Mucosa of rectum (tissue), 2 donors: Measurements from ENCODE around the gene RFNG.

ENCODE experiments used
- H3K27ac ChIP-seq, 2 donors: one replicate each; pipeline ENCODE4 v1.7.0; 2013; ENCODE audit warnings: inconsistent platforms in 2 of 2, low read depth in 2 of 2, low read length in 2 of 2
- H3K27me3 ChIP-seq, 2 donors: one replicate each; pipeline ENCODE4 v1.7.0; 2013; ENCODE audit warnings: low read length in 2 of 2; ENCODE audit not compliant: control insufficient read depth in 2 of 2, insufficient read depth in 2 of 2
- H3K36me3 ChIP-seq, 2 donors: one replicate each; pipeline ENCODE4 v1.7.0; 2013; ENCODE audit warnings: low read length in 2 of 2; ENCODE audit not compliant: control insufficient read depth in 2 of 2, insufficient read depth in 2 of 2
- H3K4me1 ChIP-seq, 2 donors: one replicate each; pipeline ENCODE4 v1.7.0; 2013; ENCODE audit warnings: low read length in 2 of 2, mild to moderate bottlenecking in 1 of 2; ENCODE audit not compliant: control insufficient read depth in 2 of 2, insufficient read depth in 2 of 2
- H3K4me3 ChIP-seq, 2 donors: one replicate each; pipeline ENCODE4 v1.7.0; 2013; ENCODE audit warnings: low read length in 2 of 2
- H3K9ac ChIP-seq, 2 donors: one replicate each; pipeline ENCODE4 v1.7.0; 2013; ENCODE audit warnings: low read length in 2 of 2, low read depth in 1 of 2, mild to moderate bottlenecking in 1 of 2
- H3K9me3 ChIP-seq, 2 donors: one replicate each; pipeline ENCODE4 v1.7.0; 2013; ENCODE audit warnings: low read length in 2 of 2; ENCODE audit not compliant: control insufficient read depth in 2 of 2
- donor health status: healthy.
- donor health status: Normal muscosa, but diverticular disease.

RFNG gene

GRCh38 chr17:81998691-81999438 is 52.7 kb downstream of the RFNG start:
- no peak overlapping the region for H3K27ac ChIP-seq
- peaks cover 0 to 2% of the 10 kb centered on the region in 2 donors for H3K36me3 ChIP-seq
- no peaks in the 10 kb centered on the region for H3K4me1 ChIP-seq
- H3K4me3 ChIP-seq, result no peak overlapping the region
- H3K27me3 ChIP-seq, result no peaks in the 10 kb centered on the region
- no peak overlapping the region for H3K9ac ChIP-seq
- H3K9me3 ChIP-seq, result no peaks in the 10 kb centered on the region

DNA sequence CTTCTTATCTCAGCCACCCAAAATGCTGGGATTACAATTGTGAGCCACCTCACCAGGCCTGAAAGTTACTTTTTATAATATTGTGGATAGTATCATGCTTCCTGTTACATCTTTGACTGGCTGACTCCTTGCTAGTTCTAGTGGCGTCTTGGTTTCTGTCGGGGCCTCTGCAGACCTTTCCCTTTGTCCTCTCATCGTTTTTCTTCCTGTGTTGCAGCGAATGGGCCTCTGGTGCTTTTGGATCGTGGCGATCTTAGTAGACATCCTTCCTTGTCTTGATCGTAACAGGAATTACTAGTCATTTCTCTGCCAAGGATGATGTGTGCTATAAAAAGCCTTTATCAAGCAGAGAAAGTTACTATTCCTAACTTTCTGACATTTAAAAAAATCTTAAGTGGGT is 53.4 kb downstream of the RFNG start:
- Histone ChIP-seq H3K4me1 (no peaks in the 10 kb centered on the region), H3K9me3 (no peaks in the 10 kb centered on the region), H3K36me3 (peaks cover 0 to 2% of the 10 kb centered on the region in 2 donors)

More for the DNA sequence above, 53.4 kb downstream of the RFNG start:
- no peak overlapping the region for H3K4me3 ChIP-seq
- H3K27ac ChIP-seq, result no peak overlapping the region
- no peaks in the 10 kb centered on the region for H3K27me3 ChIP-seq
- no peak overlapping the region for H3K9ac ChIP-seq
